Measurements from ENCODE around the gene TEKT5. TPM values are rescaled to one million over a fixed set of nuclear protein-coding genes. Genes with fewer than 3 reads are reported as not detected.

The TEKT5 gene
- total and polyA plus RNA-seq, 11 donors = 0.51 to 2.8 TPM; not detected in 9

DNA sequence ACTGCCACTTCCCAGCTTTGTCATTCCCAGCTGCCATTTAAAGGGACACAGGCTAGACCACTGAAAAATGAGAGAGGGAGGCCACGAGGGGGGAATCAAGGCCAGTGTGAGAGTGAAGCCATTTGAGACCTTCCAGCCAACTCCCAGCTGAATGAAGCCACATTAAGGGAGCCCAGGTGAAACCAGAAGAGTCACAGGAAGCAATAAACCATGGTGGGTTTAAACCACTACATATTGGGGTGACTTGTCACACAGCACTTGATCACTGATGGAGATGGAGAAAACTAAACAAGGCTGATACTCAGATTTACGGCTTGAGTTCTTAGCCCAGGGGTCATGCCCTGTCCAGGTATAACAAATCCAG lies 46.1 kb upstream of the TEKT5 start:
- H3K4me3 ChIP-seq = no peak overlapping the region
- H3K27ac ChIP-seq = no peak overlapping the region
- intact Hi-C loops (cut with DNase I) = loop anchor here in 8 of 10 donors (2.0 to 10.0 kb wide), 8 partner anchors 86 to 514 kb away; partner anchors contain the start of genes DEXI (in 1 of the 8) and SOCS1 (in 1 of the 8)
- WGBS, 4 donors = 90 to 98% (median 95%) methylated on average over 2 of the region's 2 CpGs
- ATAC-seq = no peak
- H3K27me3 ChIP-seq = no peaks in the 10 kb centered on the region
- no peak for DNase-seq
- H3K36me3 ChIP-seq = peaks cover 0 to 1% (median 0%) of the 10 kb centered on the region in 9 donors
- H3K9me3 ChIP-seq = no peaks in the 10 kb centered on the region
- TF ChIP-seq, protein P1, sequence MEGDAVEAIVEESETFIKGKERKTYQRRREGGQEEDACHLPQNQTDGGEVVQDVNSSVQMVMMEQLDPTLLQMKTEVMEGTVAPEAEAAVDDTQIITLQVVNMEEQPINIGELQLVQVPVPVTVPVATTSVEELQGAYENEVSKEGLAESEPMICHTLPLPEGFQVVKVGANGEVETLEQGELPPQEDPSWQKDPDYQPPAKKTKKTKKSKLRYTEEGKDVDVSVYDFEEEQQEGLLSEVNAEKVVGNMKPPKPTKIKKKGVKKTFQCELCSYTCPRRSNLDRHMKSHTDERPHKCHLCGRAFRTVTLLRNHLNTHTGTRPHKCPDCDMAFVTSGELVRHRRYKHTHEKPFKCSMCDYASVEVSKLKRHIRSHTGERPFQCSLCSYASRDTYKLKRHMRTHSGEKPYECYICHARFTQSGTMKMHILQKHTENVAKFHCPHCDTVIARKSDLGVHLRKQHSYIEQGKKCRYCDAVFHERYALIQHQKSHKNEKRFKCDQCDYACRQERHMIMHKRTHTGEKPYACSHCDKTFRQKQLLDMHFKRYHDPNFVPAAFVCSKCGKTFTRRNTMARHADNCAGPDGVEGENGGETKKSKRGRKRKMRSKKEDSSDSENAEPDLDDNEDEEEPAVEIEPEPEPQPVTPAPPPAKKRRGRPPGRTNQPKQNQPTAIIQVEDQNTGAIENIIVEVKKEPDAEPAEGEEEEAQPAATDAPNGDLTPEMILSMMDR (IDR thresholded peaks at IDR 0.05) = no peak
- no peak for TF ChIP-seq POLR2A (IDR thresholded peaks at IDR 0.05)
- H3K4me1 ChIP-seq = peaks cover 13 to 52% (median 40%) of the 10 kb centered on the region in 12 donors

DNA sequence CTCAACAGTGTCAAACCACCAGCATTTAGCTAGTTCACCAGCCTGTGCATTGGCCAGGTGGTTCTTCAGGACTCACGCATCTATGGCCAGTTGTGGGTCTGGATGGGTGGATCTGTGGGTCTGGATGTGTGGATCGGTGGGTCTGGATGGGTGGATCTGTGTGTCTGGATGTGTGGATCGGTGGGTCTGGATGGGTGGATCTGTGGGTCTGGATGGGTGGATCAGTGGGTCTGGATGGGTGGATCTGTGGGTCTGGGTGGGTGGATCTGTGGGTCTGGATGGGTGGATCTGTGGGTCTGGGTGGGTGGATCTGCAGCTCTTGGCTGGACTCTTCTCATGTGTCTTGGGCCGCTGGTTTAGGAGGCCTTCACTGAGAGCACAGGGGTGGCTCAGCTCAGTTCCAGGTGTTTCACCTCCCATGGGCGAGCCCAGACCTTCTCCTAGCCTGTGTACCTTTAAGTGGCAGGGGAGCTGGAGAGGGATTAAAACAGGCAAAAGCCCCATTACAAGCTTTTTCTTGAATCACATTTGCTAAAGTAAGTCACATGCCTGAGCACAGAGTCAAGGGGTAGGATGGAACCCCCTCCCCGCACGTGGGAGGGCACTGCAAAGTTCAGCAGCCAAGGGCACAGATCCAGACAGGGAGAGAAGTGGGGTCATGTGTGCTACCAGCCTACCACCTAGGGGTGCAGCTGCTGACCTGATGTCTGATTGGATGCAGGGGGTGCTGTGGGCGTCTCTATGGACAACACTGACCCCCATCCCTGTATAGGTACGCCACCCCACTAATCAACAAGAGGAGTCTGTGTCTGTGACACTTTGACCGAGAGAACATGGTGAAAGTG lies 45.5 kb upstream of the TEKT5 start:
- no peak overlapping the region for H3K4me3 ChIP-seq
- H3K27me3 ChIP-seq = no peaks in the 10 kb centered on the region
- ATAC-seq = no peak
- peaks cover 13 to 46% (median 34%) of the 10 kb centered on the region in 12 donors for H3K4me1 ChIP-seq
- H3K9me3 ChIP-seq = no peaks in the 10 kb centered on the region
- DNase-seq = no peak
- WGBS, 4 donors = 84 to 91% (median 90%) methylated on average over 9 to 10 of the region's 10 CpGs
- H3K27ac ChIP-seq = no peak overlapping the region
- TF ChIP-seq POLR2A (IDR thresholded peaks at IDR 0.05) = no peak
- TF ChIP-seq, protein P1 (IDR thresholded peaks at IDR 0.05) = no peak
- intact Hi-C loops (cut with DNase I) = loop anchor here (2.0 to 10.0 kb wide), 15 partner anchors 87 to 515 kb away; partner anchors contain the start of genes EMP2 (in 2 of the 10), ATF7IP2 (in 1 of the 10), DEXI (in 1 of the 10) and SOCS1 (in 1 of the 10)
- H3K36me3 ChIP-seq = no peaks in the 10 kb centered on the region

DNA sequence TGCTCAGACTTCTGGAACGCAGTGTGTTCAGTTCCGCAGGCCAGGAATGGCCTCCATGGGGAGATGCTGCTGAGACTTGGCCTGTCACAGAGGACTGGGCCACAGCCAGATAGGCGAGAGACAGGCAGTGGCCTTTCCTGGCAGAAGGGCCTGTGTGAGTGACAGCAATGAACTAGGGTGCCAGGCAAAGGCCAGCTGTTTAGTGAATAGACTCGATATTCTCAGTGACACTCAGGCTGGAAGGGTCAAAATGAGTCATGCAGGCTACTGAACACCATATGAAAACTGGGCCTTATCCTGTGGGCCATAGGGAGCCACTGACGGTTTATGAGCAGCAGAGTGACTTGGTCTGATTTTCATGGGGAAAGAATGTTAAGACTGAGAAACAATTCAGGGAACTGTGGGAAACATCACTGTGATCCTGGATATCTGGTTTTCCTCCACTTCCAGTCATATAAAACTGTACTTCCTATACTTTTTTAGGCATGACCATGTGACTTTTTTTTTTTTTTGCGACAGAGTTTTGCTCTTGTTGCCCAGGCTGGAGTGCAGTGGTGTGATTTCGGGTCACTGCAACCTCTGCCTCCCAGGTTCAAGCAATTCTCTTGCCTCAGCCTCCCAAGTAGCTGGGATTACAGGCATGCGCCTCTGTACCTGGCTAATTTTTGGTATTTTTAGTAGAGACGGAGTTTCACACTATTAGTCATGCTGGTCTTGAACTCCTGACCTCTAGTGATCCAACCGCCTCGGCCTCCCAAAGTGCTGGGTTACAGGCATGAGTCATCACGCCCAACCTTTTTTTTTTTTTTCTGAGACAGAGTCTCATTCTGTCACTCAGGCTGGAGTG lies 43.7 kb upstream of the TEKT5 start:
- Histone ChIP-seq H3K36me3 (no peaks in the 10 kb centered on the region), H3K4me3 (no peak overlapping the region), H3K27me3 (no peaks in the 10 kb centered on the region), H3K4me1 (peaks cover 7 to 36% (median 24%) of the 10 kb centered on the region in 12 donors), H3K9me3 (peaks cover 0 to 5% (median 0%) of the 10 kb centered on the region in 12 donors), H3K27ac (peak overlapping the region in 11 of 12 donors; percentile 68 to 94 (median 85))
- 40 to 63% (median 48%) methylated on average over 11 to 12 of the region's 12 CpGs for WGBS, 4 donors
- ATAC-seq = peak; percentile 87 to 91 (median 89)
- no peak for TF ChIP-seq POLR2A (IDR thresholded peaks at IDR 0.05)
- TF ChIP-seq, protein P1 (IDR thresholded peaks at IDR 0.05) = no peak
- peak; percentile 83 to 95 (median 88) for DNase-seq
- intact Hi-C loops (cut with DNase I) = loop anchor here (1.0 to 10.0 kb wide), 10 partner anchors 156 to 484 kb away; partner anchors contain the start of genes EMP2 (in 3 of the 10) and ATF7IP2 (in 1 of the 10)

All from heart left ventricle (tissue), 16 donors.